Endothelial cell of hepatic sinusoid (primary cell): ENCODE measurements around the gene EMILIN2.
"Not testable (repeated sequence)": the region's sequence is repeated elsewhere in the genome, so short reads cannot be mapped to it uniquely, and the experiment has no call there.

Source experiments
- in situ Hi-C: cut with HindIII; loops from 2 replicates; pipeline ENCODE4 v1.10.0; 2017; ENCODE audit warnings: low sequenced_read_pairs

Gene EMILIN2

DNA sequence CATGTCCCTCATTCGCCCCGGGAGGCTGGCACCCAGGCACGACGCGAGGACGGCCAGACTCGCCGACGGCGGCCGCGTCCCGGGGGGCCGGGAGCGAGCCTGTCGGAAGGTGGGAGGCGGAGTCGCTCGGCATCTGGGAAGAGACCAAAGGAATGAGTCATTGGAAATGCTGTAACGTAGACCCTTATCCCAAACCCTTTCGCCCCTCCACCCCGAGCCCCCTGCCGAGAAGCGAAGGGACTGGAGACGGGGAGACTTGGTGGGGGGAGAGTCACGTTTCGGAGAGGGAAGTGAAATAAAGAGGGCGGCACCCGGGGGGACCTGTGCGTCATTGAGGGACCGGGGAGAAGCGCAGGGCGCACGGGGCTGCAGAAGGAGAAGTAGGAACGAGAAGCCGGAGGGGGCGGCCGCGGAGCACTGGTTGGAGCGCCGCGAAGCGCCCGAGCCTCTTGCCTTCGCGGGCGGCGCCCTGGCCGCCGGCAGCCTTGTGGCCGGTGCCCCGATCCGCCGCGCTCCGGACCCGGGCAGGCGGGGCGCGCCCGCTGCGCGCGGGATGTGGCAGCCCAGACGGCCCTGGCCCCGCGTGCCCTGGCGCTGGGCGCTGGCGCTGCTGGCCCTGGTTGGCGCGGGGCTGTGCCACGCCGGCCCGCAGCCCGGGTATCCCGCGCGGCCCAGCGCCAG, at the start of gene EMILIN2:
EMILIN2 (plus strand) TSS at position 371 of the 681 bp plus-strand sequence; CDS start at position 554, 183 bp downstream.
- in situ Hi-C loops = no loop called here

DNA sequence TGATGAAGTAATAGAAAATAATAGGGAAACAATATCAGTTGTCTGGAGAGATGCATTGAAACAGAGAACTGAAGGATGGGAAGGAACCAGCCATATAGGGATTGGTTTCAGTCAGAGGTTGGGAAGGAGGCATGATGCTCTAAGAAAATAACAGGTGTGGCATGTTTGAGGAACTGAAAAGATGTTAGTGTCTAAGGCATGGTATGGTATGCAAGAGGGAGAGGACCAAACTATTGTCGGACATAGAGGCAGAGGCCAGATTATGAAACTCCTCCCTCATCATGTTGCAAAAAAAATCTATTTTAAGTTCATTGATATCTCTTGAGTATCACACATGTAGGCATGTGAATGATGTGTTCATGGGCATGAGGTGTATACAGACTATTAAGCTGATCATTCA, 48.9 kb upstream of the EMILIN2 start:
- in situ Hi-C loops = no loop called here

DNA sequence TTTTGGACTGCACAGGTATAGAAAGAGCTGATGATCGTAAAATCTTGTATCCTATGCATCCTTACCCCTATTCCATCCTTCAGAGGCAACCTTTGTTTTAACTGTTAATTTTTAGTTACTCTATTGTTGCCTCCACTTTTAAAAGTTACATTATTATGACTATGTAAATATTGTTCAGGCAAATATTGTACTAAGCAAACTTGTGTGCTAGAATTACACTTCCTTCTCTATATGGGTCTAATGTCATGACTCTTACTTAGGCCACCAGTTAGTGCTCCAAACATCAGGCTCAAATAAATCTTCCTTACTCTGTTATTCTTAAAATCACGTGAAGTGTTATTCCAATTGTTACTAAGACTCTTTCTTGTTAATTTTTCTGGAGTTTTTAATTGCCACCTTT, 47.4 kb upstream of the EMILIN2 start:
- in situ Hi-C loops = no loop called here

DNA sequence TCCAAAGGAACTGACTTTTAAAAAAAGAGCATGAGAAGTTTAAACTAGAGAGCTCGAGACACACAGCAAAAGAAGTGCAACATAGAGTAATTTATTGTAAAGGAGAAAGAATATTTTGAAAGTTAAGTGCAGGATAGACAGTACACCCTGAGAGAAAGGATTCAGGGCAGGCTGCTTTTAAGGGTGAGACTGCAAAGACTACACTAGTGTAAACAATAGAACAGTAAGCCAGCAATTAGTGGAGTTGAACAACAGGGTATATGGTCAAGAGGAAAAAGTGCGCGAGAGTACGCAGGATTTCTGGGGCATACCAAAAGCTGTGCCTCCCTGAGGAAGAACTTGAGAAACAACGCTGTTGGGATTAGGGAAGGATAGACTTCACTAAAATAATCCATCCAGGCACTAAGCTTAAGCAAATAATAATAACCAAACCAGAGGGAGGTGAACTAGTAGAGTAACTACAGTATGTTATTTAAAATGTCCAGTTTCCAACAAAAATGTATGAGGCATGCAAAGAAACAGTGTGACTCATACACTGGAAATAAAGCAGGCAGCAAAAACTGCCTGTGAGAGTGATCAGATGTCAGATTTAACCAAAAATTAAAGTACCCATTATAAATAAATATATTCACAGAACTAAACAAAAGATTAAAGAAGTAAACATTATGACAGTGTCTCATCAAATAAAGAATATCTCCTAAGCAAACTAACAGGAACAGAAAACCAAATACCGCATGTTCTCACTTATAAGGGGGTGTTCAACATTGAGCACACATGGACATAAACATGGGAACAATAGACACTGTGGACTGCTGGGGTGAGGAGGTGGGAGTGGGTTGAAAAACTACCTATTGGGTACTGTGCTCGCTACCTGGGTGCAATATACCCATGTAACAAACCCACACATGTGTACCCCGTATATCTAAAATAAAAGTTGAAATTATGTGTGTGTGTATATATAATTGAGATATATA, 40.5 kb upstream of the EMILIN2 start:
- in situ Hi-C loops = no loop called here

DNA sequence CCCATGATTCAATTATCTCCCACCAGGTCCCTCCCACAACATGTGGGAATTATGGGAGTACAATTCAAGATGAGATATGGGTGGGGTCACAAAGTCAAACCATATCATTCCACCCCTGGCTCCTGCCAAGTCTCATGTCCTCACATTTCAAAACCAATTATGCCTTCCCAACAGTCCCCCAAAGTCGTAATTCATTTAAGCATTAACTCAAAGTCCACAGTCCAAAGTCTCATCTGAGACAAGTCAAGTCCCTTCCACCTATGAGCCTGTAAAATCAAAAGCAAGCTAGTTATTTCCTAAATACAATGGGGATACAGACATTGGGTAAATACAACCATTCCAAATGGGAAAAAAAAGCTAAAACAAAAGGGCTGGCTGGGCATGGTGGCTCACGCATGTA, 38.2 kb upstream of the EMILIN2 start:
- in situ Hi-C loops = not testable (repeated sequence)

DNA sequence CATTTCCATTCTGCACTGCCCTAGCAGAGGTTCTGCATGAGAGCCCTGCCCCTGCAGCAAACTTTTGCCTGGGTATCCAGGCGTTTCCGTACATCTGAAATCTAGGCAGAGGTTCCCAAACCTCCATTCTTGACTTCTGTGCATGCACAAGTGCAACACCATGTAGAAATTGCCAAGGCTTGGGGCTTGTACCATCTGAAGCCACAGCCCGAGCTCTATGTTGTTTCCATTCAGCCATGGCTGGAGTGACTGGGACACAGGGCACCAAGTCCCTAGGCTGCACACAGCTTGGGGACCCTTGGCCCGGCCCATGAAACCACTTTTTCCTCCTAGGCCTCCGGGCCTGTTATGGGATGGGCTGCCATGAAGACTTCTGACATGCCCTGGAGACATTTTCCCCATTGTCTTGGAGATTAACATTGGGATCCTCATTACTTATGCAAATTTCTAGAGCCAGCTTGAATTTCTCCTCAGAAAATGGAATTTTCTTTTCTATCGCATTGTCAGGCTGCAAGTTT, 37.1 kb upstream of the EMILIN2 start:
- in situ Hi-C loops = not testable (repeated sequence)

DNA sequence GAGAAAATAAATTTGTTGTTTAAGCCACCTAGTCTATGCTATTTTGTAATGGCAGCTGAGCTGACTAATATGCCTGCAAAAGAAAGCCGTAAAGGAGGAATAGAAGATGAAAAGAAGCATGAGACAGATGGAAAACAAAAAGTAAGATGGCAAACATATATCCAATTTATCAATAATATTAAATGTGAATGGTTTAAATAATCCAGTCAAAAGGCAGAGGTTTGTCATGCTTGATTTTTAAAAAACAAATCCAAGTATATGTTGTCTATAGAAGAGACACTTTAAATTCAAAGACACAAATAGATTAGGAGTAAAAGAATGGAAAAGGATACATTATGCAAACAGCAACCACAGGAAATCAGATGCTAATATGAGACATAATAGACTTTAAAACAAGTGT, 35.4 kb upstream of the EMILIN2 start:
- in situ Hi-C loops = no loop called here

DNA sequence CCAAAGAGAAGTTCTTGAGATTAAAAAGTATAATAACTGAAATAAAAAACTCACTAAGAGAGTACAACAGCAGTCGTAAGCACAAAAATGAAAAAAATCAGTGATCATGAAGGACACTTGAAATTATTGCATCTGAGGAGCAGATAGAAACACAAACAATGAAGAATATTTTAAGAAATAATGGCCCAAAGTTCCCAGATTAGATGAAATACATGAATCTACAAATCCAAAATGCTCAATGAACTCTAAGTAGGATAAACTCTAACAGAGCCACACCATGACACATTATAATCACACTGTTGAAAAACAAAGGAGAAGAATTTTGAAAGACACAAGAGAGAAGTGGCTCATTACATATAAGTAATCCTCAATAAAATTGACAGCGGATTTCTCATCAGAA, 31.9 kb upstream of the EMILIN2 start:
- in situ Hi-C loops = no loop called here

DNA sequence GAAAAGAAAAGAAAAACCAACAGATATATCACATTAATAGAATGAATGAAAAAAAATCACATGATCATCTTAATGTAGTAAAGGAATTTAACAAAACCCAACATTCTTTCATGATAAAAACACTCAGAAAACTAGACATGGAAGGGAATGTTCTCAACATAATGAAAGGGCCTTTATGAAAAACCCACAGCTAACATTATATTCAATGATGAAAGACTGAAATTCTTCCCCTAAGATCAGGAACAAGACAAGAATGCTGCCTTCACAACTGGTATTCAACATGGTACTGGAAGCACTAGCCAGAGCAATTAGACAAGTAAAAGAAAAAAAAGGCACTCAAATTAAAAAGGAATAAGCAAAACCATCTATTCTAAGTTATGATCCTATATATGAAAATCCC, 28.5 kb upstream of the EMILIN2 start:
- in situ Hi-C loops = no loop called here

DNA sequence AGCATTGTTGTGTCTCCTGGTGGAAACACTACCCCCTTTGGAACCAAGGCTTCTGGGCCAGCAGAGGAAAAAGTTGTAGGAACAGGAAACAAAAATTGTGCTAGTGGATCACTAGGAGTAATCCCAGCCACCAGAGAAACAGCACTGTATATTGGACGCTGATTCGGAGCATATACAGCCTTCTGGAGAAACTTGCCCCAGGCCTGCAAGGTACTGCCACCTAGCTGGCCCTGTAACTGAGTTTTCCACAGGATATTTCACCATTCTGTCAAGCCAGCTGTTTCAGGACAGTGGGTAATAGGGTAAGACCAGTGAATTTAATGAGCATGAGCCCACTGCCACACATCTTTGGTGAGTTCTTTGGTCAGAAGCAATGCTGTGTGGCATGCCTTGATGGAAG, 25.1 kb upstream of the EMILIN2 start:
- in situ Hi-C loops = no loop called here

DNA sequence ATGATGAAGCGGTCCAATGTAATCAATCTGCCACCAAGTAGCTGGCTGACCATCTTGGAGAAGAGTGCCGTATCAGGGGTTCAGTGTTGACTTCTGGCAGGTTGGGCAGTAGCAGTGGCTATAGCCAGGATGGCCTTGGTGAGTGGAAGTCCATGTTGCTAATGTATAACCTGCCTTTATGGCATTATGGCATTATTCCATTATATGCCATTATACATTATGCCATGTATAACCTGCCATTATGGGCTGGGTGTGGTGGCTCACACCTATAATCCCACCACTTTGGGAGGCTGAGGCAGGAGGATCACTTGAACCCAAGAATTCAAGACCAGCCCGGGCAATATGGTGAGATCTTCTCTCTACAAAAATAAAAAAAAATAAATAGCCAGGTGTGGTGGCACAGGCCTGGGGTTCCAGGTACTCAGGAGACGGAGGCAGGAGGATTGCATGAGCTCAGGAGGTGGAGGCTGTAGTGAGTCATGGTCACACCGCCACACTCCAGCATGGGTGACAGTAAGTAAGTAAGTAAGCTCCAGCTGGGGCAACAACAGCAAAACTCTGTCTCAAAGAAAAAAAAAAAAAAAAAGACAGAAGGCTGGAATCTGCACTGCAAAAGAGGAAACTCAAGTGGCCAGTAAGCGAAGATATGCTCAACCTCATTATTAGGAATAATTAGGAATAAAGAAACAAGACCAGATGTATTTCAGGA, 24.4 kb upstream of the EMILIN2 start:
- in situ Hi-C loops = no loop called here

DNA sequence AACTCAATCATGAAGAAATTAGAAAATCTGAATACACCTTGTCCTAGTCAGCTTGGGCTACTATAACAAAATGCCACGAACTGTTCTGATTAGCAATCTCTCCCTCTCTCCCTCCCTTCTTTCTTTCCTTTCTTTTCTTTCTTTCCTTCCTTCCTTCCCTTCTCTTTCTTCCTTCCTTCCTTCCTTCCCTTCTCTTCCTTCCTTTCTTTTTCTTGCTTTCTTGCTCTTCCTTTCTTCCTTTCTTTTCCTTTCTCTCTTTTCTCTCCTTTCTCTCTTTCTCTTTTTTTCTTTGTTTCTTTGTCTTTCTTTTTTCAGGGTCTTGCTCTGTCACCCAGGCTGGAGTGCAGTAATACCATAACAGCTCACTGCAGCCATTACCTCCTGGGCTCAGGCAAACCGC, 23.6 kb upstream of the EMILIN2 start:
- in situ Hi-C loops = no loop called here

DNA sequence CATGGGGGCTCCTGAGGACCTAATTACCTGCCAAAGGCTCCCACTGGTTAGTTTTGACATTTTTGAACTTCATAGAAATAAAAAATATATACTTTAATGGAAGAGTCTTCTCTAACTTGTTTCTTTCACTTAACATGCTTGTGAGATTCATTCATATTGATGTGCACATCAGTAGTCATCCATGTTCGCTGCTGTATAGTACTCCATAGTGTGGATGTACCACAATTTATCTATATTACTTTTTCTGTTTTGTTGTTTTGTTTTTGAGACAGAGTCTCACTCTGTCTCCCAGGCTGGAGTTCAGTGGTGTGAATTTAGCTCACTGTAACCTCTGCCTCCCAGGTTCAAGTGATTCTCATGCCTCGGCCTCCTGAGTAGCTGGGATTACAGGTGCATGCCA, 22.8 kb upstream of the EMILIN2 start:
- in situ Hi-C loops = no loop called here

DNA sequence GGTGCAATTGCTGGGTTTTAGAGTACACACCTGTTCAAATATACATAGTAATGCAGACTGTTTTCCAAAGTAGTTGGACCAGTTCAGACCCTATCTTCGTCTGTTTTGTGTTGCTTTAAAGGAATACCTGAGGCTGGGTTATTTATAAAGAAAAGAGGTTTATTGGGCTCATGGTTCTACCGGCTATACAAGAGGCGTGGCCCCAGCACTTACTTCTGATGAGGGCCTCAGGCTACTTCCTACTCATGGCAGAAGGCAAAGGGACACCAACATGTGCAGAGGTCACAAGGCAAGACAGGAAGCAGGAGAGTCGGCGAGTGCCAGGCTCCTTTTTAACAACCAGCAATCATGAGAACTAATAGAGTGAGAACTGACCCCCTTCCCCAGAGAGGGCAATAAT, 21.9 kb upstream of the EMILIN2 start:
- in situ Hi-C loops = loop anchor here (5.0 kb wide), 2 partner anchors 47 to 48 kb away; no protein-coding TSS in a partner anchor

DNA sequence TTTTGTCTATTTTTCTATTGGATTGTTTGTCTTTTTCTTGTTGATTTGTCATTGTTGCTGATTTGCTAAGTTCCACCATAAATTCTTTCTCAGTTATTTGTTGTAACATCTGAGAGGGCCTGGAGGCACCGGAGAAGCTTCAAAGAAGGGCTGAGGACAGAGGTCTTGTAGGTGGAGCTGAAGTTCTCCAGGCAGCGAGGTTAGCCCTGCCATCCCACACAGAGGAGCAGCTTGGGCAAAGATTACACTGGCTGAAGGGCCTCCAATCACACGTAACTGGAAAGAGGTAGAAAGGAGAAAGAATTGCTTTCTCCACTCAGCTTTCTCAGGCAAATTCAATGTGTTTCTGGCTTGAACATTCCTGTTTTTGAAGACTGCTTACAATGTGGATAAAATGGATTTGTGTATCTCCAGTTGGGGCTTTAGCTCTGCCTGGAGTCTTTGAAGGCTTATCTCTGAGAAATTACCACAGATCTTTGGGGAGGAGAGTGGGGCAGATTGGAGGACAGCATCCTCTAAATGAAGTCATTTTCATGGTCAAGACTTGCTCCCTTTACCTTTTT, 21.1 kb upstream of the EMILIN2 start:
- in situ Hi-C loops = loop anchor here (5.0 kb wide), 2 partner anchors 47 to 48 kb away; no protein-coding TSS in a partner anchor

DNA sequence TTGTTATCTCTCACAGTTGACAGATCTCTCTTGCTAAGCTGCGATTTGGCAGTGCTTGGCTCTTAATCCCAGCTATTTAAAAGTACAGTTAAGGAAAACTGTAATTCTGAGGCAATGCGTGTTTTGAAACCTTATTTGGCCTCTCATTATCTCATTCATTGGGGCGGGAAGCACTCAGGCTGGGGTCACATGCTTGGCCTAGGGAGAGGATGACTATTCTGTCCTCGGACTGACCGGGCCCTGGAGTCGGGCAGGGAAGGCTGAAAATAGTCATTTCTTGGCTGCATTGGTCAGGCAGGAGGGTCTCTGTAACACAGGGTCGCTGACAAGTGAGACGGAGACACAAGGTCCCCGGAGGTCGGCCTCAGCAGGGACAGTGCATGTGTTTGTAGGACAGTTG, 20.2 kb upstream of the EMILIN2 start:
- in situ Hi-C loops = loop anchor here (5.0 kb wide), 2 partner anchors 46 to 49 kb away; no protein-coding TSS in a partner anchor

DNA sequence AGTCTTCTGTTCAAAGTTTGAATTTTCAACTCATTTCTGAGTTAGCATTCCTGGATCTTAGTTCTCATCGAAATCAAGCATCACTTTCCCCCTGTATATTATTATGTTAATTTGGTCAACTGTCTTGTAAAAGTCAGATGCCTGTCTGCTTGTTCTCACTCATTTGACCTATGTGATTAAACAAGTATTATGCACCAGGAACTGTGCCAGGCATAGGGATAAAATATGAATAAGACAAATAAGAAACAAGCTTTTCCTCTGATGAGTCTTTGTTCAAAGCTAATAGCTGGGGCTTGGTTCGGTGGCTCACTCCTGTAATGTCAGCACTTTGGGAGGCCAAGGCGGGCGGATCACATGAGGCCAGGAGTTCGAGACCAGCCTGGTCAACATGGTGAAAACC, 19.7 kb upstream of the EMILIN2 start:
- in situ Hi-C loops = loop anchor here (5.0 kb wide), 2 partner anchors 45 to 50 kb away; no protein-coding TSS in a partner anchor

DNA sequence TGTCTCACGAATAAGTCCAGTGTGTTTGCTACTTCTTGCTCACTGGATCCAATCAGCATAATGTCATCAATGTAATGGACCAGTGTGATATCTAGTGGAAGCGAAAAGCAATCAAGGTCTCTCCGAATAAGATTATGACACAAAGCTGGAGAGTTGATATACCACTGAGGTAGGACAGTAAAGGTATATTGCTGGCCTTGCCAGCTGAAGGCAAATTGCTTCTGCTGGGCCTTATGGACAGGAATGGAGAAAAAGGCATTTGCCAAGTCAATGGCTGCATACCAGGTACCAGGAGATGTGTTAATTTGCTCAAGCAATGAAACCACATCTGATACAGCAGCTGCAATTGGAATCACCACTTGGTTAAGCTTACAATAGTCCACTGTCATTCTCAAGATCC, 10.7 kb upstream of the EMILIN2 start:
- in situ Hi-C loops = not testable (repeated sequence)

DNA sequence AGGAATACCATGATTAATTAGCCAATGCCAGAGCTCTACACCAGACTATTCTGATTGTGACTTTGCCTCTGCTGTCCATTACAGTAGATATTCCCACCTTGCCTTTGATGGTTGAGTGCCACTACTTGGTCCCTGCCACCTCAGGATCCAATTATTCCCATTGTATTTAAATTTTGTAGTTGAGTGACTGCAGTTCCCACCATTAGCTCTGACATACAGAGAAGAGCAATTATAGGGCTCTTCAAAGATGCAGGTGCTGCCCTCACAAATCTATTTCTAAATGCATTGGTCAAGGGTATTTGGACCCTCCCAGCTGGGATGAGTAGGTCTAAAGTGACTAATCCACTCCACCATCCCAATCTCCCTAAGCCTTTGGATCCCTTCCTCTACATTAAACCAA, 9.5 kb upstream of the EMILIN2 start:
- in situ Hi-C loops = not testable (repeated sequence)

DNA sequence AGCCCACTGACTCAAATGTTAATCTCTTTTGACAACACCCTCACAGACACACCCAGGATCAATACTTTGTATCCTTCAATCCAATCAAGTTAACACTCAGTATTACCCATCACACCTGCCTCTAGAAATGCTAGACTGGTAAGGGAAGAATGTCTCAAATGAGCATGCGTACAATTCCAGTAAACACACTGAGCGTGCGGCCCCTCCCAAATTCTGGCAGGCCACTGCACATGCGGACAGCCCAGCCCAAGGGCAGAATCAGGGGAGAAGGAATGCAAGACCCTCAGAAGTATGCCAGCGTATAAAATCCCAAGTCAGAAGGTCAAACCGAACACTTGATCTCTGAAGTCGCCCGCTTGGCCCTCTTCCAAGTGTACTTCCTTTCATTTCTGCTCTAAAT, 7.6 kb upstream of the EMILIN2 start:
- in situ Hi-C loops = no loop called here

DNA sequence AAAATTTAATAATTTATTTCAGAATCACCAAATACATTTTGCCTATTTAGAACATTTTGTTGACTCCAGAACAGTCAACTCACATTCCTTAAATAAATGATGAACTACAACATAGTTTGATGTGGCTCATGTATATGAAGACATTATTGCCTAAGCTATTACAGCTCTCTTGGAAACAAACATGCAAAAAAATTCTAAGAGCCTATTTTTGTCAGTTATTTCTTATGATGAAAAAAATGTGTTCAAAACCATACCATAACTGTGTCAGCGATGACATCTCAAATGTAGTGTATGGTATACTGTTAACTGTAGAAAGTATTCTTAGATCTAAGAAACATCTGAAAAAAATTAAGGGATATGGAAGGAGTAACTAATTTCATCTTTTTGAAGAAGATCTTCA, 6.3 kb upstream of the EMILIN2 start:
- in situ Hi-C loops = no loop called here
